Frontal cortex (tissue), 4 donors: ENCODE data around the gene TFB2M. TPM values are rescaled to one million over a fixed set of nuclear protein-coding genes. Genes with fewer than 3 reads are reported as not detected.
"Not testable (repeated sequence)": the region's sequence is repeated elsewhere in the genome, so short reads cannot be mapped to it uniquely, and the experiment has no call there.

ENCODE experiments used
- DNase-seq, 2 donors: peaks; one replicate each; pipeline ENCODE4 v3.0.0; 2012; ENCODE audit warnings: low spot score in 2 of 2
- FAIRE-seq: peaks from 2 replicates; lab custom pipeline; 2012; peaks lifted over from hg19 to GRCh38; lab: Jason Lieb, UNC
- total RNA-seq: library from RNA; depleted of rRNA; stranded (reverse); fragments of >200 nt; gene quantifications from one replicate; pipeline ENCODE4 v1.2.3, GENCODE V29; 2014
- donor health status: control.
- donor health status: control.
- donor health status: control.

The TFB2M gene
- total RNA-seq, 1 donor from 2014 or later, result 22.0 TPM

DNA sequence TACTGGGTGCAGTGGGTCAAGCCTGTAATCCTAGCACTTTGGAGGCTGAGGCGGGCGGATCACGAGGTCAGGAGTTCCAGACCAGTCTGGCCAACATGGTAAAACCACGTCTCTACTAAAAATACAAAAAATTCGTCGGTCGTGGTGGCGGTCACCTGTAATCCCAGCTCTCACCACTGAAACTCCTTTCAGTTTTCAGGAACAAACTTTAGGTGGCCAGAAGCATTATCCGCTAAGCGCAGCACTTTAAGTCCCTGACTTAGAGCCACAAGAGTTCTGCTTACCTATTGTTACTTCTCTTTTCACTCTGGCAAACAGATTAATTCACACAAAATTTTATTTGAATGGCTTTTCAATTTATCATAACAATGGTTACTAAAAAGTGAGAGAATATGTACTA lies 5.2 kb downstream of the TFB2M start:
- DNase-seq, FAIRE-seq: not testable (repeated sequence)

- FAIRE-seq (no peak), DNase-seq (no peak)
These were observed 6.8 kb downstream of the TFB2M start for GRCh38 chr1:246559310-246559709.

DNA sequence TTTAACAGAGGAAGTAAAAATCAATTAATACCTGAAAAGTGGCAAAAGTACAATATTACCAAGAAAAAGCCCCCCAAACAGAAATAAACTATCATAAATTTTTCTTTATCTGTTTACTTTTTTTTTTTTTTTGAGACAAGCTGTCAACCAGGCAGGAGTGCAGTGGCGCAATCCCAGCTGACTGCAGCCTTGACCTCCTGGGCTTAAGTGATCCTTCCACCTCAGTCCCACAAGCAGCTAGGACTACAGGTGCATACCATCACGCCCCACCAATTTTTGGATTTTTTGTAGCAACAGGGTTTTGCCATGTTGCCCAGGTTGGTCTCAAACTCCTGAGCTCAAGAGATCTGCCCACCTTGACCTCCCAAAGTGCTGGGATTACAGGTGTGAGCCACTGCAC lies 8.0 kb downstream of the TFB2M start:
- FAIRE-seq (no peak), DNase-seq (no peak)

DNA sequence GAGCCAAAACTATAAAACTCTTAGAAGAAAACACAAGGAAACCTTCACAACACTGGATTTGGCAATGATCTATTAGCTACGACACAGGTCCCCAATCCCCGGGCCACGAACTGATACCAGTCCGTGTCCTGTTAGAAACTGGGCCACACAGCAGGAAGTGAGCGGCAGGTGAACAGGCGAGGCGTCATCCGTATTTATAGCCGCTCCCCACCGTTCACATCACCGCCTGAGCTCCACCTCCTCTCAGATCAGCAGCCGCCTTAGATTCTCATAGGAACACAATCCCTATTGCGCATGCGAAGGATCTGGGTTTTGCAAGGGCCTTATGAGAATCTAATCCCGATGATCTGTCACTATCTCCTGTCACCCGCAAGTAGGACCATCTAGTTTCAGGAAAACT lies 11.9 kb downstream of the TFB2M start:
- no peak for FAIRE-seq

DNA sequence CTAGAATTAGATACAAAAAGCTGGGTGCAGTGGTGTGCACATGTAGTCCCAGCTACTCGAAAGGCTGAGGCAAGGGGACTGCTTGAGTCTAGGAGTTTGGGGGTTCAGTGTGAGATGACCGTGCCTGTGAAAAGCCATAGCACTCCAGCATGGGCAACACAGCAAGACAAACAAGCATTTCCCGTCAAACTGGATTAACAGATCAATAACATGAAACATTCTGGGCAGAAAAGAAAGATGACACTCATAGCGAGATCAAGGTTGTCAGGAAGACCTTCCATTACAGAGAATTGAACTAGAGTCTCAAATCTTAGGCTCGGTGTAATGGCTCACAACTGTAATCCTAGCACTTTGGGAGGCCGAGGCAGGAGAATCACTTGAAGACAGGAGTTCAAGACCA lies 14.0 kb downstream of the TFB2M start:
- no peak for FAIRE-seq
- DNase-seq, result no peak

More for the DNA sequence above, 11.9 kb downstream of the TFB2M start:
- DNase-seq, result no peak

DNA sequence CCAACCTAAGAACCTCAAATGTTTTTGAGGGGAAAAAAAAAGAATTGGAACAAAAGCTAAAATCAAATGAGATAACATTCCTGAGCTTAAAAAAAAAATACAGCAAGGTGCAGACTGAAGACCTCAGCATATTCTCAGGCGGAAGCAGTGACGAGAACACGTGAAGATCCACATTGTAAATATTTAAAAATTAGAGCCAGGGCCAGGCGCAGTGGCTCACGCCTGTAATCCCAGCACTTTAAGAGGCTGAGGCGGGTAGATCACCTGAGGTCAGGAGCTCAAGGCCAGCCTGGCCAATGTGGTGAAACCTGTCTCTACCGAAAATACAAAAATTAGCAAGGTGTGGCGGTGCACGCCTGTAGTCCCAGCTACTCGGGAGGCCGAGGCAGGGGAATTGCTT lies 15.7 kb downstream of the TFB2M start:
- DNase-seq (no peak), FAIRE-seq (no peak)

- DNase-seq, result no peak
- FAIRE-seq, result no peak
These were observed 16.4 kb downstream of the TFB2M start for GRCh38 chr1:246549665-246550064.

- FAIRE-seq (no peak), DNase-seq (no peak)
These were observed 22.1 kb downstream of the TFB2M start for GRCh38 chr1:246544001-246544400.

DNA sequence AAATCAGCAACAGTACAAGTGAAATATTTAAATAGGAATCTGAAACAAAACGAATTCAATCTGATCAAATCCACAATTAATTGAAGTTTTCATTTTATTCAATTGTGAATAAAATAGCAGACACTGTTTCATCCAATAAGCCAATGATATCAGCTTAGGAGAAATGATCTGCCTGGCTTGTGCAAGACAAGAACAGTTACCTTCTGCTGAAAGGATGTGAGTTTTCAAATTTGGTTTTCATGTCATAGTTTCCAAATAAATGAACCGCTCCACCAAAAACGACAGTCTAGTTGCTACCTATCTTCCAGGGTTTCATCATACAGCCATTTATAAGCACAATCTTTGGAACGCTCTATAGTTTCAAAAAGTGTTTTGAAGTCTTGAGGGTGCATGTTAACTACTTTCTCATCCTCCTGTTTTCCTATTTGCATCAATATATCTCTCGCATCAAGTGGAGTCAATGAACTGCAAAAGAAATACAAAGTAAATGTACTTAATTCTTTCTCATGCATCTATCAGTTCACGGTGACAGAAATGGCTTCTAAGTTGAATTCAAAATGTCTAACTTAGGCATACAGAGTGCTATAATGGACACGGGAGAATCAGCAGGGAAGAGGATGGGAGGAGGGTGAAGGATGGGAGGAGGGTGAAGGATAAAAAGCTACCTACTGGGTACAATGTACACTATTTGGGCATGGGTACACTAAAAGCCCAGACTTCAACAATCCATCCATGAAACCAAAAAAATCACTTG lies 25.1 kb downstream of the TFB2M start:
- DNase-seq, result no peak

GRCh38 chr1:246537887-246538286 lies 28.2 kb downstream of the TFB2M start:
- FAIRE-seq (no peak), DNase-seq (no peak)

More for the DNA sequence above, 25.1 kb downstream of the TFB2M start:
- no peak for FAIRE-seq

DNA sequence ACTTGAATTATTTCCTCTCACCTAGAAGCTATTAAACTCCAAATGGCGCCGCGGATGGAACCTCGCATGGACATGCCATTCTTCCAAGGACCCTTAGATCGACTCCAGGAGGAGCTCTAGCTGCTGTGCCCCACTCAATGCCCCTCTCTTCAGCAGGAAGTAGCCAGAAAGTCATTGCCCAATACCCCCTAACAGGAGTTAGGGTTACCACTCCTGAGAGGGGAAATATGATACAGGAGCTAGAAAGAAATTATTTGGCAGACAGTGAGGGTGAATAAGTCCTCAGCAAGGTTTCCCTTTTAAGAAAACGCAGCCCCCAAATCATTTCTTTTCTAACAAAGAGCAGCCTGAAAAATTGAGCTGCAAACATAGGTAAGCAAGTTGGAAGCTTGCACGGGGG lies 28.6 kb downstream of the TFB2M start:
- FAIRE-seq (no peak), DNase-seq (no peak)

DNA sequence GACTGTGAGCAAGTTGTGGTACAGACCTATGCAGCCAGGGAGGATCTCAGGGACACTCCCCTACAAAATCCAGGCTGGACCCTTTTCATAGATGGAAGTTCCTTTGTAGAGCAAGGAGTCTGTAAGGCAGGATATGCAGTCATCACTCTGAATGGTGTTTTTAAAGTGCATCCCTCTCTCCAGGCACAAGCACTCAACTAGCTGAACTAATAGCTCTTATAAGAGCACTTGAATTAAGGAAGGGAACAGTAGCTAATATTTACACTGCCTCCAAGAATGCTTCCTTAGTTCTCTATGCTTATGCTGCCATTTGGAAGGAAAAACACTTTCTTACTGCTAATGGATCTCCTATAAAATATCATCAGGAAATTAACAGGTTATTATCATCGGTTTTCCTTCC lies 31.9 kb downstream of the TFB2M start:
- FAIRE-seq, result no peak
- DNase-seq, result no peak

DNA sequence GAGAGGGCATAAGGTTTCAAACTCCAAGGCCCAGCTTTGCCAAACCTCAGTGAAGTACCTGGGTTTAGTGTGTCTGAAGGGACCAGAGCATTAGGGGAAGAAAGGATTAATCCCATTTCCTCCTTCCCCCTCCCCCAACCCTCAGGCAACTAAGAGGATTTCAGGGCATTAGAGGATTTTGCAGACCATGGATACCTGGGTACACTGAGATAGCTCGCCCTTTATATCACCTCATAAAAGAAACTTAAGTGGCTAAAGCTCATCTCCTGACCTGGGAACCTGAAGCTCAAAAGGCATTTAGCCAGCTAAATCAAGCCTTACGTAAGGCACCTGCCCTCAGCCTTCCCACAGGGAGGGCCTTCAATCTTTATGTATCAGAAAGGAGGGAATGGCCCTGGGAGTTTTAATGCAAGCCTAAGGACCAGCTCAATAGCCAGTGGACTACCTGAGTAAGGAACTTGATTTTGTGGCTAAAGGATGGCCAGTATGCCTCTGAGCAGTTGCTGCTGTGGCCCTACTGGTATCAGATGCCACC lies 32.6 kb downstream of the TFB2M start:
- DNase-seq, result no peak
- FAIRE-seq, result no peak

- DNase-seq (no peak), FAIRE-seq (no peak)
These were observed 33.5 kb downstream of the TFB2M start for GRCh38 chr1:246532519-246532918.

GRCh38 chr1:246530482-246530881 lies 35.6 kb downstream of the TFB2M start:
- FAIRE-seq (no peak), DNase-seq (no peak)

- no peak for FAIRE-seq
- no peak for DNase-seq
These were observed 36.9 kb downstream of the TFB2M start for GRCh38 chr1:246528933-246529731.

DNA sequence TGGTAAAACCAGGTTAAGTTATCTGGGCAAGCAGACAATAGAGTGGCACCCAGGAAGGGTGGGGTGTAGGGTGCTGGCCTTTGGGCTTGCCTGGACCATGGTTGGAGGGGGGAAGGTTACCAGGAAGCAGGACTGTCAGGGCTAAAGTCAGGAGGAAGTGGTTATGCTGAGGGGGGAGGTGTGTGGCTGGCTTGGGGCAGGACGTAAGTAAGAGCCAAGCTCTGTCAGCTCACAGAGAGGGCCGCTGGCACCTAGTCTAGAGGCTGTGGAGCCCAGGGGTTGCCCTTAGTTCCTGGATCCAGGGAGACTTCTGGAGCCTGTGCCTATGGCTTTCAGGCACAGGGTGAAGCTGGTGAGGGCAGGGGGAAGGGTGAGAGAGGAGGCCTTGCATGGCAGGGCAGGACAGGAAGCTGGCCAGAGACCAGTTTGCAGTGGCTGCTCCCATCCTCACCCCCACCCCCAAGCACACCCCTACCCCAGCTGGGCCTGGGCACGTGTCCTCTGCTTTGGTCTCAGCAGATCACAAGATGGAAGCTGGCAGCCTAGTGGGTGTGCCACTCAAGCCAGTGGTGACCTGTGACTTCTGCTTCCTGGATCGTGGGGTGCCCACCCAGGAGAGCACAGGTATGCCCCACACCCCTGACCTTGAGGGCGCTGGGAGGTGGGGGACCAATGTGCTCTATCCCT lies 38.5 kb downstream of the TFB2M start:
- FAIRE-seq, result no peak
- DNase-seq, result no peak

GRCh38 chr1:246526915-246527314 lies 39.1 kb downstream of the TFB2M start:
- DNase-seq, result no peak
- no peak for FAIRE-seq

DNA sequence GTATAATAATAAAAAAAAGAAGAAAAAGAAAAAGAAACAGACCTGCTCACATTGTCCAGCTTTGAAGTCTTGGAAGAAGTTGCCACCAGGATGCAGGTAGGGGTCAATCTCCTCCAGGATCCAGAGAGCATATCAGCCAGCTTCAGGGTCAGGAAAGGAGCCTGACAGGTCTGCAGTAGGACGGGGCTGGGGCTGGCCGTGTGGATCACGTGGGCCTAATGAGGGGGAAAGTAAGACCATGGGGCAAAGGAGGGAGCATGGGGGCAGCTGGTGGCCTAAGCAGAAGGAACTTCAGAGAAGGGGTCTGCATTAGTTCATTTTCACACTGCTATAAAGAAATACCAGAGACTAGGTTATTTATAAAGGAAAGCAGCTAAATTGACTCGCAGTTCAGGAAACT lies 39.7 kb downstream of the TFB2M start:
- DNase-seq (no peak), FAIRE-seq (no peak)

DNA sequence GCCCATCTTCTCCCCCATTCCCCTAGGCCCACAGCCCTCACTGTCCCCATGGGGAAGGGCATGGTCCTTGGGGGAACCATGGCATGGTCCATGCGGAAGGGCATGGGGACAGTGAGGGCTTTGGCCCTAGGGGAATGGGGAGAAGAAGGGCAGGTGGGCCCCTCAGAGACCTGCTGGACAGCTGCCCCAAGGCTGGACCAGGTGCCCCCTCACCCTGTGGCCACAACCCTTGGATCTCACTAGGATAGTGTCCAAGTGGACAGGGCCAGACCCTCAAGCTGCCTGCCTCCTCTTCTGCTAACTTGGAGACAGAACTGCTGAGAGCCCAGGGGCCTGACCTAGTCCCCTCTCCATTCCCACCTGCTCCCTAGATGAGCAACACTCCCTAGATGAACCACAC lies 46.5 kb downstream of the TFB2M start:
- FAIRE-seq (no peak), DNase-seq (no peak)
